Neural progenitor cell (in vitro differentiated cells): Measurements from ENCODE around the gene CASK.

Experiments
- CTCF ChIP-seq: fragments of 200-600 bp; sonication (generic); IDR thresholded peaks from 2 replicates; pipeline ENCODE4 v1.5.1; 2017; ENCODE audit warnings: antibody characterized with exemption, mild to moderate bottlenecking
- EZH2 ChIP-seq: fragments of 200-600 bp; sonication (generic); IDR thresholded peaks from 2 replicates; pipeline ENCODE4 v1.6.1; 2017; ENCODE audit warnings: antibody characterized with exemption, mild to moderate bottlenecking, moderate library complexity
- EZH2phosphoT487 ChIP-seq: fragments of 200-600 bp; sonication (generic); IDR thresholded peaks from 2 replicates; pipeline ENCODE4 v1.6.1; 2017; ENCODE audit warnings: antibody characterized with exemption

GRCh38 chrX:41750716-41751115 is 172.6 kb downstream of the CASK start:
- no peak for TF ChIP-seq CTCF
- TF ChIP-seq EZH2 = no peak
- TF ChIP-seq EZH2phosphoT487 = no peak
